Measurements from ENCODE around the gene INPP5A.

The INPP5A gene

GRCh38 chr10:132749371-132749795, 211.8 kb downstream of the INPP5A start:
- DNase-seq (ENCODE audit: extremely low read depth, low read depth), result no peak
- no peak for TF ChIP-seq CTCF (IDR thresholded peaks at IDR 0.05; ENCODE audit: low read depth, low read length)

GRCh38 chr10:132750936-132751335, 213.3 kb downstream of the INPP5A start:
- no peak for DNase-seq (ENCODE audit: extremely low read depth, low read depth)
- TF ChIP-seq CTCF (IDR thresholded peaks at IDR 0.05; ENCODE audit: low read depth, low read length), result no peak

- no peak for TF ChIP-seq CTCF (IDR thresholded peaks at IDR 0.05; ENCODE audit: low read depth, low read length)
- no peak for DNase-seq (ENCODE audit: extremely low read depth, low read depth)
Observed at GRCh38 chr10:132752378-132752777, 214.8 kb downstream of the INPP5A start.

- no peak for TF ChIP-seq CTCF (IDR thresholded peaks at IDR 0.05; ENCODE audit: low read depth, low read length)
- DNase-seq (ENCODE audit: extremely low read depth, low read depth), result no peak
Observed at GRCh38 chr10:132752961-132753360, 215.4 kb downstream of the INPP5A start.

- no peak for DNase-seq (ENCODE audit: extremely low read depth, low read depth)
Observed at GRCh38 chr10:132753596-132753995, 216.0 kb downstream of the INPP5A start.

GRCh38 chr10:132754071-132754470, 216.5 kb downstream of the INPP5A start:
- no peak for DNase-seq (ENCODE audit: extremely low read depth, low read depth)

More at GRCh38 chr10:132753596-132753995, 216.0 kb downstream of the INPP5A start:
- no peak for TF ChIP-seq CTCF (IDR thresholded peaks at IDR 0.05; ENCODE audit: low read depth, low read length)

GRCh38 chr10:132755166-132755711, 217.7 kb downstream of the INPP5A start:
- DNase-seq (ENCODE audit: extremely low read depth, low read depth), result no peak
- TF ChIP-seq CTCF (IDR thresholded peaks at IDR 0.05; ENCODE audit: low read depth, low read length), result no peak

More at GRCh38 chr10:132754071-132754470, 216.5 kb downstream of the INPP5A start:
- no peak for TF ChIP-seq CTCF (IDR thresholded peaks at IDR 0.05; ENCODE audit: low read depth, low read length)

Measured in AG09319 (cell line).